Panc1 (cell line): ENCODE measurements around the gene IFNK. TPM values are rescaled to one million over a fixed set of nuclear protein-coding genes. Genes with fewer than 3 reads are reported as not detected.

ENCODE experiments used
- ATAC-seq: fragments of 200-7000 bp; cut with Tn5 transposase; 2 replicates; pipeline ENCODE4 v1.9.1; 2020; ENCODE audit warnings: mild to moderate bottlenecking, moderate library complexity
- BruUV-seq: library from RNA; stranded (reverse); fragments of 400-500 nt; replicated peaks from 2 replicates; lab custom pipeline; 2021; lab: Mats Ljungman, UMichigan
- CTCF ChIA-PET: fragments of 300-600 bp; sonication (Branson Sonifier 250); formaldehyde crosslinking; loops from one replicate; lab custom pipeline; 2022; ENCODE audit warnings: antibody characterized with exemption; lab: Charles Lee
- POLR2A ChIA-PET: fragments of 300-600 bp; sonication (Branson Sonifier 250); formaldehyde crosslinking; loops from one replicate; lab custom pipeline; 2022; ENCODE audit warnings: antibody characterized with exemption; lab: Charles Lee
- DNase-seq: peaks from one replicate; pipeline ENCODE4 v3.0.0-alpha.2; 2010; ENCODE audit warnings: low read depth, low spot score
- H3K27ac ChIP-seq: 2 replicates; pipeline ENCODE4 v1.5.1; 2011; ENCODE audit warnings: mild to moderate bottlenecking, low read length, inconsistent platforms
- H3K27me3 ChIP-seq: fragments of 200-500 bp; sonication (Bioruptor generic); 2 replicates; pipeline ENCODE4 v1.6.0; 2014; ENCODE audit warnings: low read length, inconsistent platforms; ENCODE audit not compliant: control insufficient read depth, insufficient read depth
- H3K36me3 ChIP-seq: fragments of 200-500 bp; sonication (Bioruptor generic); 2 replicates; pipeline ENCODE4 v1.5.1; 2014; ENCODE audit warnings: inconsistent platforms, mild to moderate bottlenecking, low read length, moderate library complexity; ENCODE audit not compliant: control insufficient read depth, insufficient read depth
- H3K4me1 ChIP-seq: 2 replicates; pipeline ENCODE4 v1.5.1; 2011; ENCODE audit warnings: inconsistent platforms, mild to moderate bottlenecking, low read length, moderate library complexity; ENCODE audit not compliant: control insufficient read depth, insufficient read depth
- H3K4me3 ChIP-seq, 2 experiments: 2 replicates each; pipeline ENCODE4 v1.5.1; 2011 to 2012; ENCODE audit warnings: low read depth in 2 of 2, low read length in 2 of 2, mild to moderate bottlenecking in 2 of 2, inconsistent platforms in 1 of 2, moderate library complexity in 1 of 2
- H3K9me3 ChIP-seq: fragments of 200-500 bp; sonication (Bioruptor generic); 2 replicates; pipeline ENCODE4 v1.5.1; 2014; ENCODE audit warnings: low read depth, mild to moderate bottlenecking, inconsistent platforms, low read length, moderate library complexity; ENCODE audit not compliant: control insufficient read depth, insufficient read depth
- POLR2AphosphoS5 ChIP-seq: IDR thresholded peaks from 2 replicates; pipeline ENCODE4 v1.6.1; 2012; ENCODE audit warnings: mild to moderate bottlenecking, low read depth, low read length, moderate library complexity
- SIN3A ChIP-seq: IDR thresholded peaks from 2 replicates; pipeline ENCODE4 v1.6.1; 2012; ENCODE audit warnings: low read depth, mild to moderate bottlenecking, low read length, moderate library complexity, borderline replicate concordance; ENCODE audit not compliant: insufficient read depth
- TCF7L2 ChIP-seq: IDR thresholded peaks from 2 replicates; pipeline ENCODE4 v1.6.1; 2011; ENCODE audit warnings: mild to moderate bottlenecking, low read depth, low read length, inconsistent platforms
- in situ Hi-C: cut with HindIII; loops from 2 replicates; pipeline ENCODE4 v1.10.0; 2016; ENCODE audit warnings: low sequenced_read_pairs, low pct_unique_long_range_greater_than_20kb
- intact Hi-C: fragments of 100-400 bp; cut with micrococcal nuclease; formaldehyde crosslinking; loops from one replicate; pipeline ENCODE4 v1.10.0; 2022; ENCODE audit not compliant: unreplicated experiment
- total RNA-seq: library from RNA; stranded (reverse); gene quantifications from one replicate; pipeline ENCODE4 v1.2.1, GENCODE V29; 2021; ENCODE audit not compliant: unreplicated experiment
- TF ChIP-seq, protein P1 (sequence below), 2 experiments: IDR thresholded peaks; 2 replicates each; pipeline ENCODE4 v1.6.1; 2011 to 2012; ENCODE audit warnings: low read depth in 2 of 2, control low read depth in 1 of 2, low read length in 1 of 2, mild to moderate bottlenecking in 1 of 2, moderate library complexity in 1 of 2; ENCODE audit not compliant: insufficient read depth in 1 of 2
- TF ChIP-seq, protein P2 (sequence below): fragments of 450-650 bp; IDR thresholded peaks from 2 replicates; pipeline ENCODE4 v1.5.1; 2017; ENCODE audit warnings: mild to moderate bottlenecking

The IFNK gene
- total RNA-seq, 1 experiment from 2014 or later: not detected

DNA sequence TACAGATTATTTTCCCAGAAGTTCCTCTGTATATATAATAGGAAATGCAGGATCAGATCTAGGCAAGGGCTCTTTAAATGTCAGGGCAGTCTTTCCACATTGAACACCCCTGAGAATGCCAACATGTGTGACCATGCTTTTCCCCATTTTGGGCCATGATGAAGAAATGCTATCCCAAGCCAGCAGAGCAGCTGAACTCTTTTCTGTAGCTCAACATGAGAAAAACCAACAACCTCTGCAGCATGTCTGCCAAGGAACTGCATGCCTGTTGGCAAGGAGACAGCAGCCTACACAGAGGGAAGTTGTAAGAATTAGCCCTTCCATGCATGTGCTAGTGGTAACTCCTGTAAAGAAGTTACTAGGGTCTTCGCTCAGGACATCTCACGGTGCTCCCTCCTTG is 9.5 kb upstream of the IFNK start:
- intact Hi-C loops (no loop called here), in situ Hi-C loops (no loop called here)
- CTCF ChIA-PET: no interaction called here
- DNase-seq: no peak
- TF ChIP-seq, protein P1, sequence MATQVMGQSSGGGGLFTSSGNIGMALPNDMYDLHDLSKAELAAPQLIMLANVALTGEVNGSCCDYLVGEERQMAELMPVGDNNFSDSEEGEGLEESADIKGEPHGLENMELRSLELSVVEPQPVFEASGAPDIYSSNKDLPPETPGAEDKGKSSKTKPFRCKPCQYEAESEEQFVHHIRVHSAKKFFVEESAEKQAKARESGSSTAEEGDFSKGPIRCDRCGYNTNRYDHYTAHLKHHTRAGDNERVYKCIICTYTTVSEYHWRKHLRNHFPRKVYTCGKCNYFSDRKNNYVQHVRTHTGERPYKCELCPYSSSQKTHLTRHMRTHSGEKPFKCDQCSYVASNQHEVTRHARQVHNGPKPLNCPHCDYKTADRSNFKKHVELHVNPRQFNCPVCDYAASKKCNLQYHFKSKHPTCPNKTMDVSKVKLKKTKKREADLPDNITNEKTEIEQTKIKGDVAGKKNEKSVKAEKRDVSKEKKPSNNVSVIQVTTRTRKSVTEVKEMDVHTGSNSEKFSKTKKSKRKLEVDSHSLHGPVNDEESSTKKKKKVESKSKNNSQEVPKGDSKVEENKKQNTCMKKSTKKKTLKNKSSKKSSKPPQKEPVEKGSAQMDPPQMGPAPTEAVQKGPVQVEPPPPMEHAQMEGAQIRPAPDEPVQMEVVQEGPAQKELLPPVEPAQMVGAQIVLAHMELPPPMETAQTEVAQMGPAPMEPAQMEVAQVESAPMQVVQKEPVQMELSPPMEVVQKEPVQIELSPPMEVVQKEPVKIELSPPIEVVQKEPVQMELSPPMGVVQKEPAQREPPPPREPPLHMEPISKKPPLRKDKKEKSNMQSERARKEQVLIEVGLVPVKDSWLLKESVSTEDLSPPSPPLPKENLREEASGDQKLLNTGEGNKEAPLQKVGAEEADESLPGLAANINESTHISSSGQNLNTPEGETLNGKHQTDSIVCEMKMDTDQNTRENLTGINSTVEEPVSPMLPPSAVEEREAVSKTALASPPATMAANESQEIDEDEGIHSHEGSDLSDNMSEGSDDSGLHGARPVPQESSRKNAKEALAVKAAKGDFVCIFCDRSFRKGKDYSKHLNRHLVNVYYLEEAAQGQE (IDR thresholded peaks at IDR 0.05; ENCODE audit: insufficient read depth in 1 of 2, low read depth in 2 of 2, low read length in 1 of 2): no peak
- TF ChIP-seq POLR2AphosphoS5 (no peak), TCF7L2 (no peak), SIN3A (no peak)
- TF ChIP-seq, protein P2, sequence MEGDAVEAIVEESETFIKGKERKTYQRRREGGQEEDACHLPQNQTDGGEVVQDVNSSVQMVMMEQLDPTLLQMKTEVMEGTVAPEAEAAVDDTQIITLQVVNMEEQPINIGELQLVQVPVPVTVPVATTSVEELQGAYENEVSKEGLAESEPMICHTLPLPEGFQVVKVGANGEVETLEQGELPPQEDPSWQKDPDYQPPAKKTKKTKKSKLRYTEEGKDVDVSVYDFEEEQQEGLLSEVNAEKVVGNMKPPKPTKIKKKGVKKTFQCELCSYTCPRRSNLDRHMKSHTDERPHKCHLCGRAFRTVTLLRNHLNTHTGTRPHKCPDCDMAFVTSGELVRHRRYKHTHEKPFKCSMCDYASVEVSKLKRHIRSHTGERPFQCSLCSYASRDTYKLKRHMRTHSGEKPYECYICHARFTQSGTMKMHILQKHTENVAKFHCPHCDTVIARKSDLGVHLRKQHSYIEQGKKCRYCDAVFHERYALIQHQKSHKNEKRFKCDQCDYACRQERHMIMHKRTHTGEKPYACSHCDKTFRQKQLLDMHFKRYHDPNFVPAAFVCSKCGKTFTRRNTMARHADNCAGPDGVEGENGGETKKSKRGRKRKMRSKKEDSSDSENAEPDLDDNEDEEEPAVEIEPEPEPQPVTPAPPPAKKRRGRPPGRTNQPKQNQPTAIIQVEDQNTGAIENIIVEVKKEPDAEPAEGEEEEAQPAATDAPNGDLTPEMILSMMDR: no peak
- POLR2A ChIA-PET: no interaction called here
- no peaks in the 10 kb centered on the region for H3K36me3 ChIP-seq
- H3K27ac ChIP-seq: no peak overlapping the region
- no peaks in the 10 kb centered on the region for H3K4me1 ChIP-seq
- H3K9me3 ChIP-seq: no peaks in the 10 kb centered on the region
- no peak for ATAC-seq
- no TSS peak for BruUV-seq
- H3K4me3 ChIP-seq: no peak overlapping the region
- no peaks in the 10 kb centered on the region for H3K27me3 ChIP-seq

DNA sequence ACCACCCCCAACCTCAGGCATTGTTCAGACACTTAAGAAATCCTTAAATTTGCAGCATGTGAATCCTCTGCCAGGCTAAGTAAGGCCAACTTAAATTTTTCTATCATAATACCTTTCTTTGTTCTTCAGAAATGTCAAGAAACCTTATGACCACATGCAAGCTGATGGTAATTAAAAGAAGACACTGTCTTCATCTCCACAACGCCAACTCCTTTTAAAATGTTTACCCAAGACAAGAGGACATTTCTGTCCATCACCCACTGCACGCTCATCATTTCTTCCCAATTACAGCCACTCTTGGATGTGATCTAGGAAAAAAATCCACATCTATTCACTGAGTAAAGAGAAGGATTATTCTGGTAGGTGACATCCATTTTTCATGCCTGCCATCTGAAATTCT is 6.1 kb upstream of the IFNK start:
- no peak for ATAC-seq
- H3K36me3 ChIP-seq: no peaks in the 10 kb centered on the region
- in situ Hi-C loops: no loop called here
- TF ChIP-seq, protein P1 (IDR thresholded peaks at IDR 0.05; ENCODE audit: insufficient read depth in 1 of 2, low read depth in 2 of 2, low read length in 1 of 2): no peak
- TF ChIP-seq TCF7L2 (no peak), SIN3A (no peak), POLR2AphosphoS5 (no peak)
- POLR2A ChIA-PET: no interaction called here
- H3K9me3 ChIP-seq: no peaks in the 10 kb centered on the region
- no peak for DNase-seq
- no peak overlapping the region for H3K27ac ChIP-seq
- intact Hi-C loops: no loop called here
- H3K4me1 ChIP-seq: no peaks in the 10 kb centered on the region
- CTCF ChIA-PET: no interaction called here
- no TSS peak for BruUV-seq
- no peak overlapping the region for H3K4me3 ChIP-seq
- H3K27me3 ChIP-seq: no peaks in the 10 kb centered on the region
